HCT116 (cell line): ENCODE measurements around the gene L1CAM.

ENCODE experiments used
- POLR2A ChIP-seq: IDR thresholded peaks from 2 replicates; pipeline ENCODE4 v1.7.0; 2011; ENCODE audit warnings: borderline replicate concordance; ENCODE audit not compliant: insufficient read depth, insufficient read length; ENCODE audit errors: extremely low read depth
- POLR2AphosphoS5 ChIP-seq: IDR thresholded peaks from 2 replicates; pipeline ENCODE4 v1.6.1; 2011; ENCODE audit warnings: mild to moderate bottlenecking, low read depth, low read length, moderate library complexity
- RAD21 ChIP-seq: IDR thresholded peaks from 2 replicates; pipeline ENCODE4 v1.6.1; 2012; ENCODE audit warnings: low read depth, mild to moderate bottlenecking
- SIN3A ChIP-seq: IDR thresholded peaks from 2 replicates; pipeline ENCODE4 v1.6.1; 2012; ENCODE audit warnings: low read depth
- YY1 ChIP-seq: IDR thresholded peaks from 2 replicates; pipeline ENCODE4 v1.6.1; 2011; ENCODE audit warnings: low read length, low read depth, moderate library complexity, mild to moderate bottlenecking; ENCODE audit not compliant: insufficient replicate concordance; ENCODE audit errors: extremely low read depth
- ZFX ChIP-seq: fragments of 450-650 bp; IDR thresholded peaks from 2 replicates; pipeline ENCODE4 v1.6.1; 2017
- TF ChIP-seq, protein P1 (sequence below): IDR thresholded peaks from 2 replicates; pipeline ENCODE4 v1.6.1; 2012
- TF ChIP-seq, protein P2 (sequence below), 3 experiments: fragments of 200-600 bp in 1 of 3; sonication (generic) in 1 of 3; IDR thresholded peaks in 2 of 3; conservative IDR thresholded peaks in 1 of 3; 2 replicates each; pipeline ENCODE4 v1.5.1; 2012 to 2017; ENCODE audit warnings: low read depth in 2 of 3, low read length in 2 of 3, antibody characterized with exemption in 1 of 3, borderline replicate concordance in 1 of 3, control low read depth in 1 of 3, mild to moderate bottlenecking in 1 of 3, mixed read lengths in 1 of 3, mixed run types in 1 of 3, moderate library complexity in 1 of 3; ENCODE audit not compliant: insufficient read depth in 1 of 3
- TF ChIP-seq, protein P3 (sequence below): IDR thresholded peaks from 2 replicates; pipeline ENCODE4 v1.6.1; 2012; ENCODE audit warnings: low read depth
- TF ChIP-seq, protein P4 (sequence below): IDR thresholded peaks from 2 replicates; pipeline ENCODE4 v1.6.1; 2012
- TF ChIP-seq, protein P5 (sequence below): IDR thresholded peaks from 2 replicates; pipeline ENCODE4 v1.6.1; 2011; ENCODE audit warnings: mild to moderate bottlenecking, low read length, moderate library complexity; ENCODE audit not compliant: insufficient replicate concordance; ENCODE audit errors: extremely low read depth

DNA sequence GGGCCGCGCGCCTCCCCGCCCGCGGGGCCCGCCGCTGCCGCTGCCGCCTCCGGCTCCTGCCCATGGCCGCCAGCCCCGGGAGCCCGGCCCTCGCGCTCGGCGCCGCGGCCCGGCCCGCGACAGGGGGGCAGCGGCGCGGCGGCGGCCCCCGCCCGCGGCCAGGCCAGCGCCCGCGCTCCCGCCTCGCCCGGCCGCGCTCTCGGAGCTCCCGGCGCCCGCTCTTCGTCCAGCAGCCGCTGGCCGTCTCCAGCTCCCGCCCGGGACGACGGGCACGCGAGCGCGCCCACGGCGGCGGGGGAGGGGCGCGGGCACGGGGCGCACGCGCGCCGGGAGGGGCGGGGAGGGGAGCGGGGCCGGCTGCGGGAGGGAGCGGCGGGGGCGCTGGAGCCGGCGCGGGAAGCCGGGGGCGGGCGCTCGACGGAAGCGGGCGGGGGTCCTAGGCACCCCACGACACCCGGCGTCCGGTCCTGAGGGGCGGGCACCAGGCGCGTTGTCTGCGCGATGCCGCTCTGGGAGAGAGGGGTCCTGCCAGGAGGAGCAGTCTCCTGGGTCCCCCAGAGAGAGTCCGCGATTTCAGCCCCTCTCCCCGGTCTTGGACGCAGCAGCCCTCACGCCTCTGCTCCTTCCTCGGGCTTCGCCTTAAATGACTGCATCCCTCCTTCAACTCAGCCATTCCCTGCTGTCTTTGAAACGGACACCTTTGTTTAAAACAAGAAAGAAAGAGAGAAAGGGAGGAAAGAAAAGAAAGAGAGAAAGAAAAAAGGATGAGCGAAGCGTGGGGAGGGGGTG is 55.1 kb downstream of the L1CAM start:
- TF ChIP-seq, protein P1, sequence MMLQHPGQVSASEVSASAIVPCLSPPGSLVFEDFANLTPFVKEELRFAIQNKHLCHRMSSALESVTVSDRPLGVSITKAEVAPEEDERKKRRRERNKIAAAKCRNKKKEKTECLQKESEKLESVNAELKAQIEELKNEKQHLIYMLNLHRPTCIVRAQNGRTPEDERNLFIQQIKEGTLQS, result no peak
- TF ChIP-seq POLR2AphosphoS5 (no peak), POLR2A (no peak), SIN3A (no peak), RAD21 (no peak), ZFX (no peak), YY1 (no peak)
- TF ChIP-seq, protein P2, sequence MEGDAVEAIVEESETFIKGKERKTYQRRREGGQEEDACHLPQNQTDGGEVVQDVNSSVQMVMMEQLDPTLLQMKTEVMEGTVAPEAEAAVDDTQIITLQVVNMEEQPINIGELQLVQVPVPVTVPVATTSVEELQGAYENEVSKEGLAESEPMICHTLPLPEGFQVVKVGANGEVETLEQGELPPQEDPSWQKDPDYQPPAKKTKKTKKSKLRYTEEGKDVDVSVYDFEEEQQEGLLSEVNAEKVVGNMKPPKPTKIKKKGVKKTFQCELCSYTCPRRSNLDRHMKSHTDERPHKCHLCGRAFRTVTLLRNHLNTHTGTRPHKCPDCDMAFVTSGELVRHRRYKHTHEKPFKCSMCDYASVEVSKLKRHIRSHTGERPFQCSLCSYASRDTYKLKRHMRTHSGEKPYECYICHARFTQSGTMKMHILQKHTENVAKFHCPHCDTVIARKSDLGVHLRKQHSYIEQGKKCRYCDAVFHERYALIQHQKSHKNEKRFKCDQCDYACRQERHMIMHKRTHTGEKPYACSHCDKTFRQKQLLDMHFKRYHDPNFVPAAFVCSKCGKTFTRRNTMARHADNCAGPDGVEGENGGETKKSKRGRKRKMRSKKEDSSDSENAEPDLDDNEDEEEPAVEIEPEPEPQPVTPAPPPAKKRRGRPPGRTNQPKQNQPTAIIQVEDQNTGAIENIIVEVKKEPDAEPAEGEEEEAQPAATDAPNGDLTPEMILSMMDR (IDR thresholded peaks at IDR 0.05 in 2 of 3, conservative IDR thresholded peaks at IDR 0.05 in 1 of 3; ENCODE audit: borderline replicate concordance in 1 of 3, insufficient read depth in 1 of 3, low read depth in 2 of 3, low read length in 2 of 3), result no peak
- TF ChIP-seq, protein P3, sequence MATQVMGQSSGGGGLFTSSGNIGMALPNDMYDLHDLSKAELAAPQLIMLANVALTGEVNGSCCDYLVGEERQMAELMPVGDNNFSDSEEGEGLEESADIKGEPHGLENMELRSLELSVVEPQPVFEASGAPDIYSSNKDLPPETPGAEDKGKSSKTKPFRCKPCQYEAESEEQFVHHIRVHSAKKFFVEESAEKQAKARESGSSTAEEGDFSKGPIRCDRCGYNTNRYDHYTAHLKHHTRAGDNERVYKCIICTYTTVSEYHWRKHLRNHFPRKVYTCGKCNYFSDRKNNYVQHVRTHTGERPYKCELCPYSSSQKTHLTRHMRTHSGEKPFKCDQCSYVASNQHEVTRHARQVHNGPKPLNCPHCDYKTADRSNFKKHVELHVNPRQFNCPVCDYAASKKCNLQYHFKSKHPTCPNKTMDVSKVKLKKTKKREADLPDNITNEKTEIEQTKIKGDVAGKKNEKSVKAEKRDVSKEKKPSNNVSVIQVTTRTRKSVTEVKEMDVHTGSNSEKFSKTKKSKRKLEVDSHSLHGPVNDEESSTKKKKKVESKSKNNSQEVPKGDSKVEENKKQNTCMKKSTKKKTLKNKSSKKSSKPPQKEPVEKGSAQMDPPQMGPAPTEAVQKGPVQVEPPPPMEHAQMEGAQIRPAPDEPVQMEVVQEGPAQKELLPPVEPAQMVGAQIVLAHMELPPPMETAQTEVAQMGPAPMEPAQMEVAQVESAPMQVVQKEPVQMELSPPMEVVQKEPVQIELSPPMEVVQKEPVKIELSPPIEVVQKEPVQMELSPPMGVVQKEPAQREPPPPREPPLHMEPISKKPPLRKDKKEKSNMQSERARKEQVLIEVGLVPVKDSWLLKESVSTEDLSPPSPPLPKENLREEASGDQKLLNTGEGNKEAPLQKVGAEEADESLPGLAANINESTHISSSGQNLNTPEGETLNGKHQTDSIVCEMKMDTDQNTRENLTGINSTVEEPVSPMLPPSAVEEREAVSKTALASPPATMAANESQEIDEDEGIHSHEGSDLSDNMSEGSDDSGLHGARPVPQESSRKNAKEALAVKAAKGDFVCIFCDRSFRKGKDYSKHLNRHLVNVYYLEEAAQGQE, result no peak
- TF ChIP-seq, protein P4, sequence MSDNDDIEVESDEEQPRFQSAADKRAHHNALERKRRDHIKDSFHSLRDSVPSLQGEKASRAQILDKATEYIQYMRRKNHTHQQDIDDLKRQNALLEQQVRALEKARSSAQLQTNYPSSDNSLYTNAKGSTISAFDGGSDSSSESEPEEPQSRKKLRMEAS, result no peak
- TF ChIP-seq, protein P5, sequence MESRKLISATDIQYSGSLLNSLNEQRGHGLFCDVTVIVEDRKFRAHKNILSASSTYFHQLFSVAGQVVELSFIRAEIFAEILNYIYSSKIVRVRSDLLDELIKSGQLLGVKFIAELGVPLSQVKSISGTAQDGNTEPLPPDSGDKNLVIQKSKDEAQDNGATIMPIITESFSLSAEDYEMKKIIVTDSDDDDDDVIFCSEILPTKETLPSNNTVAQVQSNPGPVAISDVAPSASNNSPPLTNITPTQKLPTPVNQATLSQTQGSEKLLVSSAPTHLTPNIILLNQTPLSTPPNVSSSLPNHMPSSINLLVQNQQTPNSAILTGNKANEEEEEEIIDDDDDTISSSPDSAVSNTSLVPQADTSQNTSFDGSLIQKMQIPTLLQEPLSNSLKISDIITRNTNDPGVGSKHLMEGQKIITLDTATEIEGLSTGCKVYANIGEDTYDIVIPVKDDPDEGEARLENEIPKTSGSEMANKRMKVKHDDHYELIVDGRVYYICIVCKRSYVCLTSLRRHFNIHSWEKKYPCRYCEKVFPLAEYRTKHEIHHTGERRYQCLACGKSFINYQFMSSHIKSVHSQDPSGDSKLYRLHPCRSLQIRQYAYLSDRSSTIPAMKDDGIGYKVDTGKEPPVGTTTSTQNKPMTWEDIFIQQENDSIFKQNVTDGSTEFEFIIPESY, result no peak
